ENCODE results near the gene QRFPR. TPM values are rescaled to one million over a fixed set of nuclear protein-coding genes. Genes with fewer than 3 reads are reported as not detected.

Gene QRFPR
- total and polyA plus RNA-seq, 12 donors = 0.24 to 17.0 (median 0.78) TPM; not detected in 2

GRCh38 chr4:121376097-121376496 lies 4.7 kb downstream of the QRFPR start:
- H3K36me3 ChIP-seq (replicated peaks in 1 of 2) = no peaks in the 10 kb centered on the region
- H3K4me1 ChIP-seq (replicated peaks in 1 of 2) = no peaks in the 10 kb centered on the region
- no peak overlapping the region for H3K27ac ChIP-seq
- no peak for TF ChIP-seq CTCF (IDR thresholded peaks at IDR 0.05)
- TF ChIP-seq POLR2A (IDR thresholded peaks at IDR 0.05) = no peak
- WGBS, 4 donors = 58 to 77% (median 63%) methylated on average over 1 of the region's 1 CpG
- intact Hi-C loops (cut with DNase I) = loop anchor here (10.0 kb wide), 1 partner anchor 279 kb away; no protein-coding TSS in a partner anchor
- no peaks in the 10 kb centered on the region for H3K9me3 ChIP-seq (replicated peaks in 1 of 3)
- peaks cover 10% of the 10 kb centered on the region for H3K27me3 ChIP-seq
- H3K4me3 ChIP-seq = no peak overlapping the region
- no peak for DNase-seq

- Histone ChIP-seq H3K27ac (no peak overlapping the region), H3K4me1 (replicated peaks in 1 of 2) (no peaks in the 10 kb centered on the region), H3K4me3 (no peak overlapping the region), H3K36me3 (replicated peaks in 1 of 2) (no peaks in the 10 kb centered on the region), H3K27me3 (peaks cover 2% of the 10 kb centered on the region), H3K9me3 (replicated peaks in 1 of 3) (no peaks in the 10 kb centered on the region)
- intact Hi-C loops (cut with DNase I) = loop anchor here (10.0 kb wide), 1 partner anchor 280 kb away; no protein-coding TSS in a partner anchor
- no peak for DNase-seq
- TF ChIP-seq POLR2A (IDR thresholded peaks at IDR 0.05) (no peak), CTCF (IDR thresholded peaks at IDR 0.05) (no peak)
These were observed 5.6 kb downstream of the QRFPR start for GRCh38 chr4:121375262-121375661.

- WGBS, 4 donors = 74 to 86% (median 84%) methylated on average over 6 of the region's 6 CpGs
- H3K4me1 ChIP-seq (replicated peaks in 1 of 2) = no peaks in the 10 kb centered on the region
- TF ChIP-seq CTCF (IDR thresholded peaks at IDR 0.05) = no peak
- no peak for TF ChIP-seq POLR2A (IDR thresholded peaks at IDR 0.05)
- H3K9me3 ChIP-seq (replicated peaks in 1 of 3) = no peaks in the 10 kb centered on the region
- H3K27ac ChIP-seq = no peak overlapping the region
- no peaks in the 10 kb centered on the region for H3K36me3 ChIP-seq (replicated peaks in 1 of 2)
- intact Hi-C loops (cut with DNase I) = loop anchor here (5.0 to 10.0 kb wide), 2 partner anchors 281 to 363 kb away; no protein-coding TSS in a partner anchor
- no peak overlapping the region for H3K4me3 ChIP-seq
- no peaks in the 10 kb centered on the region for H3K27me3 ChIP-seq
- DNase-seq = no peak
These were observed 7.0 kb downstream of the QRFPR start for GRCh38 chr4:121373841-121374240.

GRCh38 chr4:121370729-121371325 lies 10.0 kb downstream of the QRFPR start:
- peak in 6 of 7 donors; percentile 43 to 72 (median 60) for DNase-seq
- H3K27me3 ChIP-seq = no peaks in the 10 kb centered on the region
- no peaks in the 10 kb centered on the region for H3K4me1 ChIP-seq (replicated peaks in 1 of 2)
- no peak for TF ChIP-seq POLR2A (IDR thresholded peaks at IDR 0.05)
- TF ChIP-seq CTCF (IDR thresholded peaks at IDR 0.05) = peak; percentile 44 to 72 (median 54)
- intact Hi-C loops (cut with DNase I) = loop anchor here (5.0 to 10.0 kb wide), 2 partner anchors 284 to 366 kb away; no protein-coding TSS in a partner anchor
- H3K27ac ChIP-seq = no peak overlapping the region
- H3K9me3 ChIP-seq (replicated peaks in 1 of 3) = no peaks in the 10 kb centered on the region
- 59 to 82% (median 62%) methylated on average over 1 of the region's 1 CpG for WGBS, 4 donors
- no peak overlapping the region for H3K4me3 ChIP-seq
- no peaks in the 10 kb centered on the region for H3K36me3 ChIP-seq (replicated peaks in 1 of 2)
